ENCODE results near the gene VARS2. TPM values are rescaled to one million over a fixed set of nuclear protein-coding genes. Genes with fewer than 3 reads are reported as not detected.
"Not testable (repeated sequence)": the region's sequence is repeated elsewhere in the genome, so short reads cannot be mapped to it uniquely, and the experiment has no call there.

VARS2 gene
- polyA plus RNA-seq, 1 of the 3 experiments (the other 2 are of a cell fraction): 31.2 TPM

- no peaks in the 10 kb centered on the region for H3K9me2 ChIP-seq
- ChIA-PET POLR2A (no interaction called here), CTCF (interaction anchor here (1.1 kb wide), 1 partner anchor 15 kb away, joined by 3 read pairs; no protein-coding TSS in a partner anchor)
- H3K9me3 ChIP-seq: no peaks in the 10 kb centered on the region
- H3K79me2 ChIP-seq (ENCODE audit: insufficient read depth): no peaks in the 10 kb centered on the region
- H3F3A ChIP-seq (replicated peaks; ENCODE audit: insufficient read depth): no peaks in the 10 kb centered on the region
- TF ChIP-seq FOSL2 (IDR thresholded peaks at IDR 0.05; ENCODE audit: borderline replicate concordance, low read depth): 0 out of 2 replicates have a peak, but pooled peaks have one; percentile 14
- no peak for TF ChIP-seq PBX3 (IDR thresholded peaks at IDR 0.05)
- no peak for TF ChIP-seq YY1 (IDR thresholded peaks at IDR 0.05; ENCODE audit: low read depth)
- H3K27ac ChIP-seq (ENCODE audit: low read depth in 2 of 2, low read length in 1 of 2): no peak overlapping the region
- H3K9ac ChIP-seq: no peak overlapping the region
- 75% methylated on average over 7 of the region's 7 CpGs for WGBS (ENCODE audit: low lambda C conversion rate)
- no peak for DNase-seq
- no peak overlapping the region for H2AFZ ChIP-seq (ENCODE audit: low read depth)
- no peak overlapping the region for H3K4me2 ChIP-seq
- no peaks in the 10 kb centered on the region for H3K27me3 ChIP-seq (ENCODE audit: insufficient read depth)
- H3K36me3 ChIP-seq (replicated peaks in 1 of 2; ENCODE audit: control insufficient read depth in 1 of 2, insufficient read depth in 2 of 2, low read length in 1 of 2): peaks cover 19 to 45% of the 10 kb centered on the region in 2 experiments
- H3K4me1 ChIP-seq (ENCODE audit: control insufficient read depth in 1 of 2, insufficient read depth in 2 of 2, low read depth in 1 of 2, low read length in 1 of 2): no peaks in the 10 kb centered on the region
- no peak overlapping the region for H3K4me3 ChIP-seq (ENCODE audit: low read depth in 2 of 2, low read length in 1 of 2)
- no peaks in the 10 kb centered on the region for H4K20me1 ChIP-seq (ENCODE audit: insufficient read depth)
Measured at GRCh38 chr6:30922447-30922852, 8.4 kb downstream of the VARS2 start.

GRCh38 chr6:30924040-30924627 is 10.1 kb downstream of the VARS2 start:
- H3K27ac ChIP-seq (ENCODE audit: low read depth in 2 of 2, low read length in 1 of 2); POLR2A ChIA-PET; H3K4me2 ChIP-seq; H3K9me3 ChIP-seq; DNase-seq; H3K27me3 ChIP-seq (ENCODE audit: insufficient read depth); H3K79me2 ChIP-seq (ENCODE audit: insufficient read depth); H3K9me2 ChIP-seq; H4K20me1 ChIP-seq (ENCODE audit: insufficient read depth); H3K9ac ChIP-seq; H2AFZ ChIP-seq (ENCODE audit: low read depth); H3K4me1 ChIP-seq (ENCODE audit: control insufficient read depth in 1 of 2, insufficient read depth in 2 of 2, low read depth in 1 of 2, low read length in 1 of 2); H3F3A ChIP-seq (replicated peaks; ENCODE audit: insufficient read depth); H3K4me3 ChIP-seq (ENCODE audit: low read depth in 2 of 2, low read length in 1 of 2): not testable (repeated sequence)
- WGBS (ENCODE audit: low lambda C conversion rate): 98% methylated on average over 7 of the region's 9 CpGs
- peaks cover 14 to 42% of the 10 kb centered on the region in 2 experiments for H3K36me3 ChIP-seq (replicated peaks in 1 of 2; ENCODE audit: control insufficient read depth in 1 of 2, insufficient read depth in 2 of 2, low read length in 1 of 2)
- CTCF ChIA-PET: interaction anchor here (1.6 to 2.6 kb wide), 2 partner anchors 9 to 155 kb away, joined by 4 to 15 read pairs; partner anchors contain the start of gene VARS2

- Histone ChIP-seq H3F3A (replicated peaks; ENCODE audit: insufficient read depth) (no peaks in the 10 kb centered on the region), H3K27me3 (ENCODE audit: insufficient read depth) (no peaks in the 10 kb centered on the region), H3K79me2 (ENCODE audit: insufficient read depth) (no peaks in the 10 kb centered on the region), H3K4me3 (ENCODE audit: low read depth in 2 of 2, low read length in 1 of 2) (no peak overlapping the region), H4K20me1 (ENCODE audit: insufficient read depth) (no peaks in the 10 kb centered on the region), H3K4me2 (no peak overlapping the region), H3K9ac (no peak overlapping the region), H2AFZ (ENCODE audit: low read depth) (no peak overlapping the region), H3K36me3 (replicated peaks in 1 of 2; ENCODE audit: control insufficient read depth in 1 of 2, insufficient read depth in 2 of 2, low read length in 1 of 2) (peaks cover 7 to 23% of the 10 kb centered on the region in 2 experiments), H3K9me3 (no peaks in the 10 kb centered on the region), H3K27ac (ENCODE audit: low read depth in 2 of 2, low read length in 1 of 2) (no peak overlapping the region), H3K9me2 (no peaks in the 10 kb centered on the region), H3K4me1 (ENCODE audit: control insufficient read depth in 1 of 2, insufficient read depth in 2 of 2, low read depth in 1 of 2, low read length in 1 of 2) (no peaks in the 10 kb centered on the region)
- ChIA-PET POLR2A (no interaction called here), CTCF (interaction anchor here (1.4 to 2.6 kb wide), 3 partner anchors 12 to 161 kb away, joined by 5 to 15 read pairs (median 6); partner anchors contain the start of gene VARS2)
- 82% methylated on average over 3 of the region's 4 CpGs for WGBS (ENCODE audit: low lambda C conversion rate)
- TF ChIP-seq MEF2A (IDR thresholded peaks at IDR 0.05; ENCODE audit: borderline replicate concordance, low read depth) (no peak), USF1 (IDR thresholded peaks at IDR 0.05; ENCODE audit: borderline replicate concordance, low read depth) (no peak), REST (IDR thresholded peaks at IDR 0.05; ENCODE audit: low read depth, low read length) (no peak), FOXM1 (IDR thresholded peaks at IDR 0.05; ENCODE audit: low read depth) (no peak), JUND (IDR thresholded peaks at IDR 0.05) (no peak), SMC3 (IDR thresholded peaks at IDR 0.05; ENCODE audit: low read depth, low read length) (no peak), CTCF (IDR thresholded peaks at IDR 0.05) (no peak)
- no peak for DNase-seq
Measured at GRCh38 chr6:30926644-30927043, 12.6 kb downstream of the VARS2 start.
